Vagina (tissue), 2 donors: ENCODE results near the gene PHTF1. TPM values are rescaled to one million over a fixed set of nuclear protein-coding genes. Genes with fewer than 3 reads are reported as not detected.

Experiments used
- DNase-seq, 2 donors: peaks; one replicate each; pipeline ENCODE4 v3.0.0-alpha.2; 2017; ENCODE audit errors: extremely low spot score in 2 of 2
- H3K27ac ChIP-seq: fragments of 200-600 bp; sonication (generic); one replicate; pipeline ENCODE4 v1.5.1; 2019
- H3K27me3 ChIP-seq: fragments of 200-600 bp; sonication (generic); one replicate; pipeline ENCODE4 v1.5.1; 2019
- H3K36me3 ChIP-seq, 2 donors: fragments of 200-600 bp; sonication (generic); one replicate each; pipeline ENCODE4 v1.5.1; 2017 to 2019
- H3K4me1 ChIP-seq: fragments of 200-600 bp; sonication (generic); one replicate; pipeline ENCODE4 v1.5.1; 2019
- H3K4me3 ChIP-seq, 2 donors: fragments of 200-600 bp; sonication (generic); 1 replicate in 1 of 2; 2 replicates in 1 of 2; pipeline ENCODE4 v1.5.1; 2016 to 2019
- H3K9me3 ChIP-seq: fragments of 200-600 bp; sonication (generic); one replicate; pipeline ENCODE4 v1.5.1; 2019
- POLR2A ChIP-seq, 2 donors: fragments of 450-650 bp; IDR thresholded peaks; one replicate each; pipeline ENCODE4 v1.6.1; 2017; ENCODE audit warnings: antibody characterized with exemption in 2 of 2, mild to moderate bottlenecking in 2 of 2, moderate library complexity in 2 of 2
- POLR2AphosphoS5 ChIP-seq, 2 donors: sonication (generic); formaldehyde crosslinking; IDR thresholded peaks; one replicate each; pipeline ENCODE4 v1.9.0; 2017; ENCODE audit warnings: antibody characterized with exemption in 2 of 2, mild to moderate bottlenecking in 2 of 2, low read depth in 1 of 2; ENCODE audit not compliant: insufficient read depth in 1 of 2
- intact Hi-C: fragments of 100-400 bp; cut with DNase I; formaldehyde crosslinking; loops from one replicate; pipeline ENCODE4 v1.15.1; 2023
- total RNA-seq: library from RNA; depleted of rRNA; stranded (reverse); fragments of >200 nt; gene quantifications from one replicate; pipeline ENCODE4 v1.2.3, GENCODE V29; 2016
- TF ChIP-seq, protein P1 (sequence below), 3 experiments: fragments of 450-650 bp in 2 of 3; fragments of 200-600 bp in 1 of 3; sonication (generic) in 1 of 3; IDR thresholded peaks; one replicate each; pipeline ENCODE4 v1.5.1; 2017 to 2019; ENCODE audit warnings: antibody characterized with exemption in 3 of 3, mild to moderate bottlenecking in 2 of 3, moderate library complexity in 2 of 3

PHTF1 gene
- total RNA-seq, 1 donor from 2014 or later, result 4.7 TPM

DNA sequence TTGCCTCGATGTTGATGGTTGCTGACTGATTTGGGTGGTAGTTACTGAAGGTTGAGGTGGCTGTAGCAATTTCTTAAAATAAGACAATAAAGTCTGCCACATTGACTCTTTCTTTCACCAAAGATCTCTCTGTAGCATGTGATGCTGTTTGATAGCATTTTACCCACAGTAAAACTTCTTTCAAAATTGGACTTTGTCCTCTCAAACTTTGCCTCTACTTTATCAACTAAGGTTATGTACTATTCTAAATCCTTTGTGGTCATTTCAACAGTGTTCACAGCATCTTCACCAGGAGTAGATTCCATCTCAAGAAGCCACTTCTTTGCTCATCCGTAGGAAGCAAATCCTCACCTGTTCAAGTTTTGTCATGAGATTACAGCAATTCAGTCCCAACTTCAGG lies 93.2 kb downstream of the PHTF1 start:
- DNase-seq, result no peak
- H3K4me3 ChIP-seq, result no peak overlapping the region
- no peaks in the 10 kb centered on the region for H3K4me1 ChIP-seq
- H3K36me3 ChIP-seq, result peaks cover 0 to 6% of the 10 kb centered on the region in 2 donors
- intact Hi-C loops, result no loop called here
- no peaks in the 10 kb centered on the region for H3K9me3 ChIP-seq
- no peak overlapping the region for H3K27ac ChIP-seq
- H3K27me3 ChIP-seq, result no peaks in the 10 kb centered on the region
- TF ChIP-seq POLR2A (IDR thresholded peaks at IDR 0.05) (no peak), POLR2AphosphoS5 (IDR thresholded peaks at IDR 0.05; ENCODE audit: insufficient read depth in 1 of 2, low read depth in 1 of 2) (no peak)
- TF ChIP-seq, protein P1, sequence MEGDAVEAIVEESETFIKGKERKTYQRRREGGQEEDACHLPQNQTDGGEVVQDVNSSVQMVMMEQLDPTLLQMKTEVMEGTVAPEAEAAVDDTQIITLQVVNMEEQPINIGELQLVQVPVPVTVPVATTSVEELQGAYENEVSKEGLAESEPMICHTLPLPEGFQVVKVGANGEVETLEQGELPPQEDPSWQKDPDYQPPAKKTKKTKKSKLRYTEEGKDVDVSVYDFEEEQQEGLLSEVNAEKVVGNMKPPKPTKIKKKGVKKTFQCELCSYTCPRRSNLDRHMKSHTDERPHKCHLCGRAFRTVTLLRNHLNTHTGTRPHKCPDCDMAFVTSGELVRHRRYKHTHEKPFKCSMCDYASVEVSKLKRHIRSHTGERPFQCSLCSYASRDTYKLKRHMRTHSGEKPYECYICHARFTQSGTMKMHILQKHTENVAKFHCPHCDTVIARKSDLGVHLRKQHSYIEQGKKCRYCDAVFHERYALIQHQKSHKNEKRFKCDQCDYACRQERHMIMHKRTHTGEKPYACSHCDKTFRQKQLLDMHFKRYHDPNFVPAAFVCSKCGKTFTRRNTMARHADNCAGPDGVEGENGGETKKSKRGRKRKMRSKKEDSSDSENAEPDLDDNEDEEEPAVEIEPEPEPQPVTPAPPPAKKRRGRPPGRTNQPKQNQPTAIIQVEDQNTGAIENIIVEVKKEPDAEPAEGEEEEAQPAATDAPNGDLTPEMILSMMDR (IDR thresholded peaks at IDR 0.05), result no peak

DNA sequence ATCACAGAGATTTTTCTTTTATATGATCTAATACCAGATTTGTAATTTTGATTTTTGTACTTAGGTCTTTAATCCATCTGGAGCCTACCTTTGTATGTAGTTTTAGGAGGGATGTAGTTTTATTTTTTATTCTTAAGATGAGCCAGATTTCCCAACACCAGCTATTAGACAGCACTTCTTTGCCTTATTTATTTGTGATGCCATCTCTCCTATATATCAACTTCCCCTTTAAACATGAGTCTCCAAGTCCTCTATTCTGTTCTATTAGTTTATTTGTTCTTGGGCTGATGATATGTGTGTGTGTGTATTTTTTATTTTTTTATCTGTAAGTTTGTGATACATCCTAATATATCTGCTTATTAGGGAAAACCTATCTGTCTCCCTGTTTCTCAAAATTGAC lies 94.2 kb downstream of the PHTF1 start:
- no peaks in the 10 kb centered on the region for H3K9me3 ChIP-seq
- H3K27me3 ChIP-seq, result no peaks in the 10 kb centered on the region
- H3K36me3 ChIP-seq, result peaks cover 0 to 6% of the 10 kb centered on the region in 2 donors
- H3K27ac ChIP-seq, result no peak overlapping the region
- no peak for DNase-seq
- intact Hi-C loops, result no loop called here
- no peak overlapping the region for H3K4me3 ChIP-seq
- no peaks in the 10 kb centered on the region for H3K4me1 ChIP-seq
- TF ChIP-seq POLR2A (IDR thresholded peaks at IDR 0.05), result no peak
- TF ChIP-seq, protein P1 (IDR thresholded peaks at IDR 0.05), result no peak
- TF ChIP-seq POLR2AphosphoS5 (IDR thresholded peaks at IDR 0.05; ENCODE audit: insufficient read depth in 1 of 2, low read depth in 1 of 2), result no peak

DNA sequence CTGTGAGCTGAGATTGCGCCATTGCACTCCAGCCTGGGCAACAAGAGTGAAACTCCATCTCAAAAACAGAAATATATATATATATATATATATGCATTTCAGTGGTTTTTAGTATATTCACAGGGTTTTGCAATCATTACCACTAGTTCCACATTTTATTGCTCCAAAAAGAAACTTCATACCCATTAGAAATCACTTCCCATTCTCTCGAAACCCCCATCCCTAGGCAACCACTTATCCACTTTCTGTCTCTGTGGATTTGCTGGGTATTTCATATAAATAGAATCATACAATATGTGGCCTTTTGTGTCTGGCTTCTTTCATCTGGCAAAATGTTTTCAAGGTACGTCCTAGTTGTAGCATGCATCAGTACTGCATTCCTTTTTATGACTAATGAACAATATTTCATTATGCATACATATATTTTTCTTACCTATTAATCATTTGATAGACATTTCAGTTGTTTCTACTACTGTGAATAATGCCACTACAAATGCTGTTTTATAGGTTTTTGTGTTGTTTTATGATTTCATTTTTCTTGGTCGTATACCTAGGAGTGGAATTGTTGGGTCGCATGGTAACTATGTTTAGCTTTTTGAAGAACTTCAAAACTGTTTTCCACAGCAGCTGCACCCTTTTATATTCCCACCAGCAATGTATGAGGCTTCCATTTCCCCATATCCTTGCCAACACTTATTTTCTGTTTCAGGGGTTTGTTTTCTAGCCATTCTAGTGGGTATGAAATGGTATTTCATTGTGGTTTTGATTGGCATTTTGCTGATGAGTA lies 95.9 kb downstream of the PHTF1 start:
- no peak for TF ChIP-seq POLR2AphosphoS5 (IDR thresholded peaks at IDR 0.05; ENCODE audit: insufficient read depth in 1 of 2, low read depth in 1 of 2)
- TF ChIP-seq POLR2A (IDR thresholded peaks at IDR 0.05), result no peak
- TF ChIP-seq, protein P1 (IDR thresholded peaks at IDR 0.05), result no peak
- intact Hi-C loops, result no loop called here
- H3K4me1 ChIP-seq, result no peaks in the 10 kb centered on the region
- H3K27ac ChIP-seq, result no peak overlapping the region
- H3K36me3 ChIP-seq, result peaks cover 0 to 6% of the 10 kb centered on the region in 2 donors
- H3K4me3 ChIP-seq, result no peak overlapping the region
- DNase-seq, result no peak
- no peaks in the 10 kb centered on the region for H3K9me3 ChIP-seq
- H3K27me3 ChIP-seq, result no peaks in the 10 kb centered on the region

DNA sequence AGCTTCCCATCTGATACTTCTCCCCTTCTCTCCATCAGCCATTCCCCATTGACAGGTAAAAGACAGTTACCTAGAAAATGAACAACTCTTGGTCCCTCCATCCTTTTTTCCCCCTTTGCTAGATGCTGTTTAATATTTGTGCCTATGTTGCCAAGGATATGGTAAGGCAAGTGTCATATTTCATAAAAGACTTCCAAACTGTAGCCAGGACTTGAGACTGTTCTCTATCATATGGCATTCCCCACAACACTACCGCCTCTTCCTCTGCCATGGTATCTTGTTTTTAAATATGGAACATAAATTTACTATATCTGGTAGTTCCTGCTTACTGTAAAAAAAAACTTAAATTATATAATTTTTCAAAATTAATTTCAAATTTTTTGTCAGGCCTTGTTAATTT lies 97.2 kb downstream of the PHTF1 start:
- intact Hi-C loops, result no loop called here
- Histone ChIP-seq H3K4me3 (no peak overlapping the region), H3K27me3 (no peaks in the 10 kb centered on the region), H3K36me3 (peaks cover 0 to 6% of the 10 kb centered on the region in 2 donors), H3K4me1 (no peaks in the 10 kb centered on the region), H3K27ac (no peak overlapping the region), H3K9me3 (no peaks in the 10 kb centered on the region)
- TF ChIP-seq, protein P1 (IDR thresholded peaks at IDR 0.05), result no peak
- no peak for TF ChIP-seq POLR2A (IDR thresholded peaks at IDR 0.05)
- DNase-seq, result no peak

DNA sequence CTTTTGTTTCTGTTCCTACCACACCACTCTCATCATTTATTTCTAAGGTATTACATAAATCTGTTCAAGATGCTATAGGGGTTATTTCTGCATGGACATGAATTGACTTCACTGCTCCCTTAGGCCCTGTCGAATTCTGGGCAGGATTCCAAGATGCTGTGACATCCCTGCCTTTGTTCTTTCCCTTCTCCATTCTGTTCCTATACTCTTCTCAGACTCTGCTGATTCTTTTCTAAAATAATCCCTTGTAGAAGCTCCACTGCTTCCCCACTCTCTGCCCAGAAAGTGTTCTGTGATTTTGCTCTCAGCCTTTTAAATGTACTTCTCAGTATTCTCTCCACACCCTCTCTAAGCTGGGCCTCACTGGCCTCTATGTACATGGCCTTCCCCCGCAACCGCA lies 99.2 kb downstream of the PHTF1 start:
- Histone ChIP-seq H3K4me3 (no peak overlapping the region), H3K36me3 (no peaks in the 10 kb centered on the region), H3K9me3 (no peaks in the 10 kb centered on the region), H3K27me3 (no peaks in the 10 kb centered on the region), H3K4me1 (no peaks in the 10 kb centered on the region), H3K27ac (no peak overlapping the region)
- intact Hi-C loops, result no loop called here
- no peak for TF ChIP-seq POLR2AphosphoS5 (IDR thresholded peaks at IDR 0.05; ENCODE audit: insufficient read depth in 1 of 2, low read depth in 1 of 2)
- TF ChIP-seq, protein P1 (IDR thresholded peaks at IDR 0.05), result no peak
- no peak for TF ChIP-seq POLR2A (IDR thresholded peaks at IDR 0.05)
- DNase-seq, result no peak
